ENCODE measurements around the gene GRB2. TPM values are rescaled to one million over a fixed set of nuclear protein-coding genes. Genes with fewer than 3 reads are reported as not detected.

Gene GRB2
- total and polyA plus RNA-seq, 10 of the 15 experiments (the other 5 are each of a cell fraction or from before 2014, with no cell fraction given), result 113 to 268 (median 158) TPM

DNA sequence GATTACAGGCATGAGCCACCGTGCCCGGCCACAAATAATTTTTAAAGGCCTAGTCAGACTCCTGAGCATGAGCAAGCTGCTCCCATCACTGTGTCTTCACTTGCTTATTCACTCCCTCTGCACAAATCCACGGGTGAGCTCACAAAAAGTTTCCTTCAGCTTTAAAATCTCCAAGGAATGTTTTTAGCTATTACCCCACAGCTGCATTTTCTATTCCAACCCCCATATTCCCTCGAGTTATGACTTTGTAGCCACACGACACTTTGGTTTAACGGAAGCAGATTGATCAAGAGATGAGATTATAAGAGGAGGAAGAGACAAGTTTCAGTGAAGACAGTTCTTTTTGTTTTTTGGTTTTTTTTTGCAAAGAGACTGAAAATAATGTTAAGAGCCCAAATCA, 67.1 kb downstream of the GRB2 start:
- Histone ChIP-seq H3K9me3 (replicated peaks; ENCODE audit: control insufficient read depth, insufficient read depth, low read length) (no peaks in the 10 kb centered on the region), H2AFZ (ENCODE audit: control insufficient read depth, low read depth, low read length) (no peak overlapping the region), H4K20me1 (ENCODE audit: control insufficient read depth, insufficient read depth) (no peaks in the 10 kb centered on the region), H3K79me2 (ENCODE audit: control insufficient read depth, insufficient read depth, low read length) (peaks cover 90% of the 10 kb centered on the region), H3K27me3 (replicated peaks in 1 of 2; ENCODE audit: control insufficient read depth in 2 of 2, insufficient read depth in 2 of 2, low read length in 1 of 2) (no peaks in the 10 kb centered on the region), H3K4me2 (ENCODE audit: control insufficient read depth, insufficient read depth) (peak overlapping the region; percentile 64), H3K4me1 (ENCODE audit: control insufficient read depth, insufficient read depth, low read length) (peaks cover 44% of the 10 kb centered on the region), H3K27ac (ENCODE audit: control insufficient read depth, insufficient read depth) (peak overlapping the region; percentile 36), H3K36me3 (ENCODE audit: control insufficient read depth in 2 of 2, insufficient read depth in 2 of 2, low read length in 1 of 2) (peaks cover 3 to 7% of the 10 kb centered on the region in 2 experiments; a peak in 3 of 4 replicates), H3K9ac (ENCODE audit: control insufficient read depth, insufficient read depth, low read length) (peak overlapping the region; percentile 33), H3K4me3 (peak overlapping the region; percentile 40; the same call in 1 of the 2 replicates)
- in situ Hi-C loops (cut with MboI) (no loop called here), intact Hi-C loops (cut with micrococcal nuclease; ENCODE audit: unreplicated experiment) (no loop called here)
- SMC1A ChIA-PET (ENCODE audit: uncharacterized antibody, unreplicated experiment), result interaction anchor here (1.0 to 4.7 kb wide), 13 partner anchors 10 to 330 kb away, joined by 3 to 54 read pairs (median 10); partner anchors contain the start of gene GRB2
- DNase-seq (ENCODE audit: low read depth, low spot score) (no peak), FAIRE-seq (peak; percentile 62), ATAC-seq (peak; percentile 28)
- POLR2A ChIA-PET, result interaction anchor here (0.5 to 4.6 kb wide), 9 partner anchors 9 to 444 kb away, joined by 3 to 39 read pairs (median 4); no protein-coding TSS in a partner anchor
- WGBS (ENCODE audit: insufficient coverage, insufficient replicate concordance, low lambda C conversion rate, missing lambda C conversion rate), result under 1% methylated on average over 6 of the region's 6 CpGs
- RAD21 ChIA-PET (ENCODE audit: unreplicated experiment), result interaction anchor here (0.8 to 3.6 kb wide), 14 partner anchors 10 to 74 kb away, joined by 3 to 17 read pairs (median 4); partner anchors contain the start of genes GRB2 and SLC25A19
- TF ChIP-seq IKZF2 (IDR thresholded peaks at IDR 0.05) (peak in 1 of 2 experiments; percentile 15; a peak in 2 of 4 replicates), TAF1 (IDR thresholded peaks at IDR 0.05; ENCODE audit: borderline replicate concordance, low read depth, low read length) (no peak), RUNX3 (IDR thresholded peaks at IDR 0.05; ENCODE audit: low read length) (no peak)
- CTCF ChIA-PET, result interaction anchor here (0.6 to 15.4 kb wide), 12 partner anchors 9 to 642 kb away, joined by 3 to 182 read pairs (median 4); partner anchors contain the start of gene SLC25A19
- no TSS peak for BruUV-seq (replicated peaks)

DNA sequence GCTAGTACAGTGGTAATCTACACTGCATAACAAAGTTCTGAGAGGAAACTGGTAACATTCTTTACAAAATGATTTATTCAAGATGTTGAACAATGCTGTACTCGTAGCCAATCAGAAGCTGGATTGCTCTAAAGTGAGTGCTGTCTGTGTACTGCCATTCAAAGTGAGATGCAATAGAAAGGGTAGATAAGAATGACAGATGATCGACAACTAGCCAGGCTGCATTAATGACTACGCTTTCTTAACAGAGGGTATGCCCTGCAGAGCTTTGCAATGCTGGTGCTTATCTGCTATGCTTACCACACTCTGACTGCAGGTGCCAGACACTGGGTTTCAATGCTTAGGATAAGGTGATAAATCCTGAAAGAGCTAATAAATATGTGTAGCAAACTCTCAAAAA, 70.2 kb downstream of the GRB2 start:
- Histone ChIP-seq H4K20me1 (ENCODE audit: control insufficient read depth, insufficient read depth) (peaks cover 5% of the 10 kb centered on the region; the same call in 1 of the 2 replicates), H3K9ac (ENCODE audit: control insufficient read depth, insufficient read depth, low read length) (no peak overlapping the region), H3K36me3 (ENCODE audit: control insufficient read depth in 2 of 2, insufficient read depth in 2 of 2, low read length in 1 of 2) (peaks cover 8 to 18% of the 10 kb centered on the region in 2 experiments; a peak in 3 of 4 replicates), H3K9me3 (replicated peaks; ENCODE audit: control insufficient read depth, insufficient read depth, low read length) (no peaks in the 10 kb centered on the region), H2AFZ (ENCODE audit: control insufficient read depth, low read depth, low read length) (no peak overlapping the region), H3K4me2 (ENCODE audit: control insufficient read depth, insufficient read depth) (no peak overlapping the region), H3K79me2 (ENCODE audit: control insufficient read depth, insufficient read depth, low read length) (peaks cover 88% of the 10 kb centered on the region), H3K4me3 (no peak overlapping the region), H3K4me1 (ENCODE audit: control insufficient read depth, insufficient read depth, low read length) (peaks cover 23% of the 10 kb centered on the region), H3K27me3 (replicated peaks in 1 of 2; ENCODE audit: control insufficient read depth in 2 of 2, insufficient read depth in 2 of 2, low read length in 1 of 2) (no peaks in the 10 kb centered on the region), H3K27ac (ENCODE audit: control insufficient read depth, insufficient read depth) (no peak overlapping the region)
- TF ChIP-seq SRF (IDR thresholded peaks at IDR 0.05; ENCODE audit: low read depth in 2 of 2, low read length in 2 of 2) (no peak), HCFC1 (IDR thresholded peaks at IDR 0.05; ENCODE audit: low read length) (no peak), KLF5 (IDR thresholded peaks at IDR 0.05; ENCODE audit: partially characterized antibody) (no peak), MTA2 (IDR thresholded peaks at IDR 0.05; ENCODE audit: low read depth) (no peak), ZNF24 (IDR thresholded peaks at IDR 0.05) (no peak), JUND (IDR thresholded peaks at IDR 0.05; ENCODE audit: low read depth, low read length) (no peak), CHD4 (IDR thresholded peaks at IDR 0.05) (no peak), RCOR1 (conservative IDR thresholded peaks at IDR 0.05; ENCODE audit: low read depth, low read length) (no peak)
- TF ChIP-seq, protein P1, sequence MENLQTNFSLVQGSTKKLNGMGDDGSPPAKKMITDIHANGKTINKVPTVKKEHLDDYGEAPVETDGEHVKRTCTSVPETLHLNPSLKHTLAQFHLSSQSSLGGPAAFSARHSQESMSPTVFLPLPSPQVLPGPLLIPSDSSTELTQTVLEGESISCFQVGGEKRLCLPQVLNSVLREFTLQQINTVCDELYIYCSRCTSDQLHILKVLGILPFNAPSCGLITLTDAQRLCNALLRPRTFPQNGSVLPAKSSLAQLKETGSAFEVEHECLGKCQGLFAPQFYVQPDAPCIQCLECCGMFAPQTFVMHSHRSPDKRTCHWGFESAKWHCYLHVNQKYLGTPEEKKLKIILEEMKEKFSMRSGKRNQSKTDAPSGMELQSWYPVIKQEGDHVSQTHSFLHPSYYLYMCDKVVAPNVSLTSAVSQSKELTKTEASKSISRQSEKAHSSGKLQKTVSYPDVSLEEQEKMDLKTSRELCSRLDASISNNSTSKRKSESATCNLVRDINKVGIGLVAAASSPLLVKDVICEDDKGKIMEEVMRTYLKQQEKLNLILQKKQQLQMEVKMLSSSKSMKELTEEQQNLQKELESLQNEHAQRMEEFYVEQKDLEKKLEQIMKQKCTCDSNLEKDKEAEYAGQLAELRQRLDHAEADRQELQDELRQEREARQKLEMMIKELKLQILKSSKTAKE (IDR thresholded peaks at IDR 0.05; ENCODE audit: low read depth, poor library complexity, severe bottlenecking), result no peak
- in situ Hi-C loops (cut with MboI) (no loop called here), intact Hi-C loops (cut with micrococcal nuclease; ENCODE audit: unreplicated experiment) (no loop called here)
- SMC1A ChIA-PET (ENCODE audit: uncharacterized antibody, unreplicated experiment), result interaction anchor here (0.7 to 4.5 kb wide), 11 partner anchors 10 to 66 kb away, joined by 3 to 36 read pairs (median 11); no protein-coding TSS in a partner anchor
- WGBS (ENCODE audit: insufficient coverage, insufficient replicate concordance, low lambda C conversion rate, missing lambda C conversion rate), result 95% methylated on average over 3 of the region's 3 CpGs
- BruUV-seq (replicated peaks), result no TSS peak
- CTCF ChIA-PET, result interaction anchor here (0.8 to 15.4 kb wide), 6 partner anchors 9 to 77 kb away, joined by 3 to 182 read pairs (median 5); no protein-coding TSS in a partner anchor
- no peak for DNase-seq (ENCODE audit: low read depth, low spot score)
- no peak for ATAC-seq
- RAD21 ChIA-PET (ENCODE audit: unreplicated experiment), result interaction anchor here (0.7 to 2.8 kb wide), 7 partner anchors 10 to 66 kb away, joined by 3 to 18 read pairs (median 4); no protein-coding TSS in a partner anchor
- FAIRE-seq, result no peak
- POLR2A ChIA-PET, result interaction anchor here (0.8 to 4.6 kb wide), 6 partner anchors 9 to 66 kb away, joined by 3 to 39 read pairs (median 4); no protein-coding TSS in a partner anchor

Measured in GM12878 (cell line).